ENCODE measurements around the gene RAD51D.
A peak's percentile ranks its signal among the peaks of the same experiment; 100 is the strongest.
"Not testable (repeated sequence)": the region's sequence is repeated elsewhere in the genome, so short reads cannot be mapped to it uniquely, and the experiment has no call there.

Gene RAD51D

GRCh38 chr17:35119370-35120165 is at the start of gene RAD51D:
Gene RAD51D, minus strand, starts transcription at chr17:35119860. Its CDS starts 247 bp downstream, at chr17:35119613.
- peak in 50 of 56 donors; percentile 29 to 78 (median 58) for DNase-seq

GRCh38 chr17:35167666-35168065 is 48.0 kb upstream of the RAD51D start:
- no peak for DNase-seq

DNA sequence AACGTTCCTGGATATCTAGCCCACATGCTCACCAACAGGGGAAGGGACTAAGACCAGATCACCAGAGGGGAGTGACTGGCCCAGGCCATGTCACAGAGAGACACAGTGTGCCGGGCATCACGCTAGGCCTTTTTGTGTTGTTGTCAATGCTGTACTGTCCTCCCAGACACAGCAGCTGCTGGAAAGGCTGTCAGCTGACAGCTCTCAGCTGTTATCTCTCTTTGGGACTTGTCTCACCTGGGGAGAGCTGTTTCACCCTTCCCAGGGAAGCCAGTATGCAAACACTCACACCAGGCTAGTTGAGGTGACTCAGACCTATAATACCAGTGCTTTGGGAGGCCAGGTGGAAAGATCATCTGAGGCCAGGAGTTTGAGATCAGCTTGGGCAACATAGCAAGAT is 47.4 kb upstream of the RAD51D start:
- peak in 13 of 56 donors; percentile 3 to 39 (median 12) for DNase-seq

- DNase-seq = no peak
Measured at GRCh38 chr17:35166526-35166925, 46.9 kb upstream of the RAD51D start.

GRCh38 chr17:35164716-35165115 is 45.1 kb upstream of the RAD51D start:
- no peak for DNase-seq

DNA sequence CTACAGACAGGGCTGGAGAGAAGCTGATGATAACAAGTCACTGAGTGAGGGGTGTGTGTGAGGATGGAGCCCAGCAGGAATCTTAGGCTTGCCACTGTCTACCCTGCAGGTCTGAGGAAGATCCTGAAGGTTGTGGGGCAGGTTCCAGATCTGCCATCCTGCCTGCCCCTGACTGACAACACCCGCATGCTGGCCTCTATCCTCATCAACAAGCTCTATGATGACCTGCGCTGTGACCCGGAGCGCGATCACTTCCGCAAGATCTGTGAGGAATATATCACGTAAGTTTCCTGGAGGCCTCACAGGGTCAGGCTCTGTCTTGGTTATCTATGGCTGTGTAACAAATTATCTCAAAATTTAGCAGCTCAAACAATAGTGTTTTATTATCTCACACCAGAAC is 44.2 kb upstream of the RAD51D start:
- no peak for DNase-seq

DNA sequence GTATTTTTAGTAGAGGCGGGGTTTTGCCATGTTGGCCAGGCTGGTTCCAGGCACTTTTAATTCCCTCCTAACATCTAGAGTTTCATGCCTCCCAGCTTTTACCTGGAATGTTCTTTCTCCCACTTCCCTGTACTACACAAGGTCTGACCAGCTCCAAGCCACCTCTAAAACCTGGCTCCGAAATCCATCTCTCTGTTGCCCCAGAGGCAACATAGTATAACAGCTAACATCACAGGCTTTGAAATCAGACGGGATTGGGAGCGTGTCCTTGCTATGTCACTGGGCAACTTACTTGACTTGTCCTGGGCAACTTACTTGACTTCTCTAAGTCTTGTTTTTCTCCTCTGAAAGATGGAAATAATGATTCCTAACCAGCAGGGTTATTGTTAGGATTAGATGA is 43.1 kb upstream of the RAD51D start:
- no peak for DNase-seq

GRCh38 chr17:35161281-35161761 is 41.7 kb upstream of the RAD51D start:
- DNase-seq = no peak

DNA sequence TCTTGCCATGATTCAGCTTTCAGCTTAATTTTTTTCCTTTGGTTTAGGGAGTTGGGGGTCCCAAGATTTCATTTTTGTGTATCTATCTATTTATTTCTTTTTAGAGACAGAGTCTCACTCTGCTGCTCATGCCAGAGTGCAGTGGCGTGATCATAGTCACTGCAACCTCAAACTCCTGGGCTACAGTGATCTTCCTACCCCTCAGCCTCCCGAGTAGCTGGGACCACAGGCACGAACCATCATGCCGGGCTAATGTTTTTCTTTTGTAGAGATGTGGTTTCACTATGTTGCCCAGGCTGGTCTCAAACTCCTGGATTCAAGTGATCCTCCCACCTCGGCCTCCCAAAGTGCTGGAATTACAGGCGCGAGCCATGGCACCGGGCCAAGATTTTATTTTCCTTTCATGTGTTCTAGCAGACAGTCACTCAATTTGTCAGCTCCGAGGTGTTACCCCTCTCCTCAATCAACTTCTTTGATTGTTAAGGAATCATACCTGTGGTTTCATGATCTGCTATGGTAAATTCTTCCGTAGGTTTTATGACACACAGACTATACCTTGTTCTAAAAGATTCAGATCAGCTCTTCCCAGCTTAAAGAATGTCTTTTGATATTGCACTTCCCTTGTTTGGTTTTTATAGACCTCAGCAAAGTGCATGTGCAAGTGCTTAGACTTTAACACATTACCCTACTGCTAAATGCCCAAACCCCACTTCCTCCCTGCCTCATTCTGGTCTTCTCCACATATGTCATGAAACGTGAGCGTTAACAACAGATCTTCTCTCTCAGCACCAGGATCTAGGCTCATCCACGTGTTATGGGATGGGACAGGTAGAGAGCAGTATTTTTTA is 40.9 kb upstream of the RAD51D start:
- no peak for DNase-seq

DNA sequence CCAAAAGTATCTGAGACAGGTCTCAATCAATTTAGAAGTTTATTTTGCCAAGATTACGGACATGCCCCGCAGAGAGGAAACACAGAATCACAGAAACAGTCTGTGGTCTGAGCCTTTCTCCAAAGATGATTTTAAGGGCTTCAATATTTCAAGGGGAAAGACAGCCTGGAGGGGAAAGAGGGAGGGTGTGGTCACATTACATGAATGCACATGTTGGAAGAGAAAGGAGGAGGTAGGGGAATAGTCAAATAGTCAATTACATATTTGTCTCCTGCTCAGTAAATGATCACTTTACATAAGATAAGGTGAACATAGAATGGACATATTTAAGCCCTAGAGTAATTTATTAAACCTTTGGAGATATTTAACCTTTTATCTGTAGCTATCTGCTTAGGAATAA is 40.3 kb upstream of the RAD51D start:
- DNase-seq = no peak

DNA sequence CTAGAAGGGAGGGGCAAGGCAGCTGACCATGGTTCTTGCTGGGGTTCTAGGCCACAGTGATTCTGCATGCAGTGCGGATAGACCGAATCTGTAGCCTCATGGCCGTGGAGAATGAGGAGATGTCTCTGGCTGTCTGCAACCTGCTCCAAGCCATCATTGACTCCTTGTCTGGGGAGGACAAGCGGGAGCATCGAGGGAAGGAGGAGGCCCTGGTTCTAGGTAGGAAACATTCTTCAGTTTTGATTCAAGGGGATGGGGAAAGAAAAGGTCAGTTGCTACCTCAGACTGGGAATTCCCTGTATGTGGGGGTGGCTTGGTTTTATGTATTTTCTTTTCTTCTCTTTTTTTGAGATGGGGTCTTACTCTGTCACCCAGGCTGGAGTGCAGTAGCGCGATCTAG is 35.6 kb upstream of the RAD51D start:
- DNase-seq = no peak

GRCh38 chr17:35154196-35155165 is 34.8 kb upstream of the RAD51D start:
- no peak for DNase-seq

GRCh38 chr17:35152421-35153140 is 32.9 kb upstream of the RAD51D start:
- no peak for DNase-seq

- DNase-seq = not testable (repeated sequence)
Measured at GRCh38 chr17:35151080-35151479, 31.4 kb upstream of the RAD51D start.

DNA sequence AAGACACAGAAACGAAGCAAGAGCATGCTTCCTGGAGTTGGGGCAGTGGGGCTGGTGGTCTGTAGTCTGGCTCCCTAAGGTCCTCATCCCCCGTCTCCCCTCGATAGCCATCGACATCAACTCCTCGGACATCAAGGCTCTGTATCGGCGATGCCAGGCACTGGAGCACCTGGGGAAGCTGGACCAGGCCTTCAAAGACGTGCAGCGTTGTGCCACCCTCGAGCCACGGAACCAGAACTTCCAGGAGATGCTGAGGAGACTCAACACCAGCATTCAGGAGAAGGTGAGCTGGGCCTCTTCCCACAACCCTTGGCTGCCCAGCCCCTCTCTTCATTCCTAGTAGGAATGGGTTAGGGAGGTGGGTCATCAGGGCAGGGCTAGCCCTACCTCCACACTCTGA is 30.3 kb upstream of the RAD51D start:
- no peak for DNase-seq

- no peak for DNase-seq
Measured at GRCh38 chr17:35148144-35148543, 28.5 kb upstream of the RAD51D start.

GRCh38 chr17:35147375-35147905 is 27.8 kb upstream of the RAD51D start, which contains the start of gene UNC45B:
Gene UNC45B, plus strand, starts transcription at chr17:35147817. Its CDS starts 447 bp downstream, at chr17:35148264.
- no peak for DNase-seq

GRCh38 chr17:35146214-35146833 is 26.7 kb upstream of the RAD51D start:
- no peak for DNase-seq

GRCh38 chr17:35144840-35145239 is 25.2 kb upstream of the RAD51D start:
- DNase-seq = no peak

- DNase-seq = no peak
Measured at GRCh38 chr17:35142467-35142796, 22.8 kb upstream of the RAD51D start.

All from nucleus accumbens (tissue), 56 donors.